Keratinocyte (primary cell): Measurements from ENCODE around the gene ARHGDIB. TPM values are rescaled to one million over a fixed set of nuclear protein-coding genes. Genes with fewer than 3 reads are reported as not detected.
A peak's percentile ranks its signal among the peaks of the same experiment; 100 is the strongest.

Experiments used
- DNase-seq: peaks from one replicate; pipeline ENCODE4 v3.0.0-alpha.2; 2011; ENCODE audit warnings: low read depth, missing footprints, low spot score
- FAIRE-seq: peaks from 2 replicates; lab custom pipeline; 2011; peaks lifted over from hg19 to GRCh38; lab: Jason Lieb, UNC
- H2AFZ ChIP-seq: 2 replicates; pipeline ENCODE4 v1.6.0; 2012; ENCODE audit warnings: low read length, control low read depth, inconsistent platforms; ENCODE audit not compliant: control insufficient read depth
- H3K27ac ChIP-seq: 2 replicates; pipeline ENCODE4 v1.5.1; 2011; ENCODE audit warnings: low read length; ENCODE audit not compliant: control insufficient read depth, insufficient read depth
- H3K27me3 ChIP-seq: 3 replicates; pipeline ENCODE4 v1.6.0; 2011; ENCODE audit warnings: low read length; ENCODE audit not compliant: control insufficient read depth, insufficient read depth; ENCODE audit errors: extremely low read depth
- H3K36me3 ChIP-seq, 2 experiments: 2 replicates in 1 of 2; 3 replicates in 1 of 2; pipeline ENCODE4 v1.5.1; 2011; ENCODE audit warnings: low read length in 2 of 2, mild to moderate bottlenecking in 1 of 2; ENCODE audit not compliant: control insufficient read depth in 2 of 2, insufficient read depth in 2 of 2; ENCODE audit errors: extremely low read depth in 1 of 2
- H3K4me1 ChIP-seq: 3 replicates; pipeline ENCODE4 v1.5.1; 2011; ENCODE audit warnings: low read length; ENCODE audit not compliant: control insufficient read depth, insufficient read depth; ENCODE audit errors: extremely low read depth
- H3K4me2 ChIP-seq: 3 replicates; pipeline ENCODE4 v1.6.0; 2011; ENCODE audit warnings: low read depth, low read length; ENCODE audit not compliant: control insufficient read depth, insufficient read depth; ENCODE audit errors: extremely low read depth
- H3K4me3 ChIP-seq, 3 experiments: fragments of 200-600 bp in 1 of 3; sonication (generic) in 1 of 3; 2 replicates in 2 of 3; 3 replicates in 1 of 3; pipeline ENCODE4 v1.5.1; 2011 to 2016; ENCODE audit warnings: low read length in 3 of 3, mild to moderate bottlenecking in 3 of 3, control low read depth in 2 of 3, inconsistent platforms in 1 of 3, low read depth in 1 of 3, mixed read lengths in 1 of 3, mixed run types in 1 of 3, moderate library complexity in 1 of 3; ENCODE audit not compliant: control insufficient read depth in 2 of 3, insufficient read depth in 2 of 3; ENCODE audit errors: extremely low read depth in 1 of 3
- H3K79me2 ChIP-seq: 2 replicates; pipeline ENCODE4 v1.6.0; 2012; ENCODE audit warnings: low read length; ENCODE audit not compliant: control insufficient read depth, insufficient read depth
- H3K9ac ChIP-seq: 3 replicates; pipeline ENCODE4 v1.6.0; 2011; ENCODE audit warnings: low read length; ENCODE audit not compliant: control insufficient read depth, insufficient read depth; ENCODE audit errors: extremely low read depth
- H3K9me1 ChIP-seq: 3 replicates; pipeline ENCODE4 v1.6.0; 2011; ENCODE audit warnings: low read length; ENCODE audit not compliant: control insufficient read depth, insufficient read depth; ENCODE audit errors: extremely low read depth
- H3K9me3 ChIP-seq: 2 replicates; pipeline ENCODE4 v1.5.1; 2012; ENCODE audit warnings: low read depth, low read length; ENCODE audit not compliant: control insufficient read depth
- H4K20me1 ChIP-seq: 3 replicates; pipeline ENCODE4 v1.6.0; 2011; ENCODE audit warnings: low read length; ENCODE audit not compliant: control insufficient read depth, insufficient read depth; ENCODE audit errors: extremely low read depth
- CTCF ChIP-seq, 3 experiments: IDR thresholded peaks in 1 of 3; conservative IDR thresholded peaks in 1 of 3; optimal IDR thresholded peaks in 1 of 3; 2 replicates in 2 of 3; 3 replicates in 1 of 3; pipeline versions ENCODE3 to v1.5.1; 2011; ENCODE audit warnings: low read length in 3 of 3, mild to moderate bottlenecking in 3 of 3, moderate library complexity in 2 of 3, control low read depth in 1 of 3, inconsistent platforms in 1 of 3; ENCODE audit not compliant: insufficient read depth in 2 of 3; ENCODE audit errors: extremely low read depth in 1 of 3
- EZH2 ChIP-seq: IDR thresholded peaks from one replicate; pipeline ENCODE4 v1.6.1; 2012; ENCODE audit warnings: inconsistent platforms, mild to moderate bottlenecking, low read length, moderate library complexity
- dilution Hi-C: fragments of 300-500 bp; cut with MboI; formaldehyde crosslinking; loops from one replicate; pipeline ENCODE4 v1.7.0; 2020; ENCODE audit warnings: low sequenced_read_pairs; ENCODE audit not compliant: extremely low pct_ligation_motif_present
- polyA plus RNA-seq, 5 experiments: library from polyadenylated mRNA; depleted of rRNA in 3 of 5; stranded (reverse) in 3 of 5; stranded (forward) in 1 of 5; unstranded in 1 of 5; fragments of >200 nt; gene quantifications; 1 replicate in 1 of 5; 2 replicates in 3 of 5; 3 replicates in 1 of 5; pipeline versions ENCODE4 v1.2.1 to v1.2.3, GENCODE V29; 2011 to 2012; ENCODE audit warnings: missing spikeins in 2 of 5, low read depth in 1 of 5, low replicate concordance in 1 of 5

ARHGDIB gene
- polyA plus RNA-seq, 1 donor (not counting 4 experiments of a cell fraction or from before 2014, with no cell fraction given) = 164 TPM

- DNase-seq (no peak), FAIRE-seq (no peak)
- Histone ChIP-seq H3K9ac (no peak overlapping the region), H4K20me1 (no peaks in the 10 kb centered on the region), H3K36me3 (no peaks in the 10 kb centered on the region), H3K4me2 (peak overlapping the region; percentile 73), H3K9me1 (no peaks in the 10 kb centered on the region), H2AFZ (peak overlapping the region; percentile 62), H3K79me2 (no peaks in the 10 kb centered on the region), H3K4me3 (peak overlapping the region; percentile 8 to 22 (median 19)), H3K9me3 (no peaks in the 10 kb centered on the region), H3K4me1 (peaks cover 13% of the 10 kb centered on the region), H3K27ac (no peak overlapping the region), H3K27me3 (no peaks in the 10 kb centered on the region)
- dilution Hi-C loops = no loop called here
- no peak for TF ChIP-seq CTCF (optimal IDR thresholded peaks at IDR 0.05 in 1 of 3, IDR thresholded peaks at IDR 0.05 in 1 of 3, conservative IDR thresholded peaks at IDR 0.05 in 1 of 3; ENCODE audit: extremely low read depth in 1 of 3, insufficient read depth in 2 of 3, low read length in 3 of 3)
- TF ChIP-seq EZH2 = no peak
Observed at GRCh38 chr12:14928931-14929330, 32.5 kb downstream of the ARHGDIB start.

- Histone ChIP-seq H3K36me3 (no peaks in the 10 kb centered on the region), H3K79me2 (no peaks in the 10 kb centered on the region), H3K4me1 (peaks cover 13% of the 10 kb centered on the region), H3K27me3 (no peaks in the 10 kb centered on the region), H3K27ac (no peak overlapping the region), H2AFZ (no peak overlapping the region), H3K9me1 (no peaks in the 10 kb centered on the region), H3K4me3 (no peak overlapping the region), H3K9ac (no peak overlapping the region), H3K4me2 (no peak overlapping the region), H4K20me1 (no peaks in the 10 kb centered on the region), H3K9me3 (no peaks in the 10 kb centered on the region)
- FAIRE-seq (no peak), DNase-seq (no peak)
- TF ChIP-seq CTCF (optimal IDR thresholded peaks at IDR 0.05 in 1 of 3, IDR thresholded peaks at IDR 0.05 in 1 of 3, conservative IDR thresholded peaks at IDR 0.05 in 1 of 3; ENCODE audit: extremely low read depth in 1 of 3, insufficient read depth in 2 of 3, low read length in 3 of 3) (no peak), EZH2 (no peak)
- dilution Hi-C loops = no loop called here
Observed at GRCh38 chr12:14927267-14927666, 34.1 kb downstream of the ARHGDIB start.
